Ovary (tissue), 3 donors: Measurements from ENCODE around the gene NFILZ.

Experiments used
- EP300 ChIP-seq: sonication (generic); formaldehyde crosslinking; IDR thresholded peaks from one replicate; pipeline ENCODE4 v1.6.1; 2017; ENCODE audit warnings: antibody characterized with exemption
- TF ChIP-seq, protein P1 (sequence below), 3 donors: fragments of 450-650 bp in 2 of 3; fragments of 200-600 bp in 1 of 3; IDR thresholded peaks; one replicate each; pipeline versions ENCODE4 v1.5.1 to v1.8.0; 2016 to 2022; ENCODE audit warnings: antibody characterized with exemption in 3 of 3, mild to moderate bottlenecking in 1 of 3
- donor health status: DM: no; HTN: no; CAD: no.

DNA sequence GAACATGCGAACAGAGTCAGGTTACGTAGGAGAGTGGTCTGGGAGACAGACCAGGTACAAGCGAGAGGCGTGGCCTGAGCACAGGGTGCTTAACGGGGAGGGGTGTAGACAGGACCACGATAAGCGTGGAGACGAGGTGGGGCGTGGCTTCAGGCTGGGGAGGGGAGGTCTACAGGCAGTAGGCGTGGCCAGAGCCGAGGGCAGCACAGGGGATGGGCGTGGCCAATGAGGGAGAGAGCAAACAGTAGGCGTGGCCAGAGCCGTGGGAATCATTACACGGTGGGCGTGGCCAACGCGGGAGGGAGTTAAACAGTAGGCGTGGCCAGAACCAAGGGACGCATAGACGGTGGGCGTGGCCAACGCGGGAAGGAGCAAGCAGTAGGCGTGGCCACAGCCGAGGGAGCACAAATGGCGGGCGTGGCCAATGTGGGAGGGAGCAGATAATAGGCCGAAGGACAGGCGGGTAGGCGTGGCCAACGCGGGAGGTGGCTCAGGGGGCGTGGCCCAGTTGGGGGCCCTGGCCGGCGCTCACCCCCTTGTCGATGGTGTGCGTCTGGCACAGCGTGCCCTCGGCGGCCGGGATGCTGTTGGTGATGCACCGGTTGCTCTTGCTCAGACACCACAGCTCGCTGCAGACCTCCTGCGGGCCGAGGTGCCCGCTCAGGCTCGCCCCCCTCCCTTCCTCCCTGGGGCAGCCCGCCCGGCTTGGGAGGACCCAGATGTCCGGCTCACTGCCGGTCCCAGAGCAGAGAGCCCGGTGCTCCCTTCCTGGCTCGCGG lies 38.0 kb upstream of the NFILZ start:
- TF ChIP-seq, protein P1, sequence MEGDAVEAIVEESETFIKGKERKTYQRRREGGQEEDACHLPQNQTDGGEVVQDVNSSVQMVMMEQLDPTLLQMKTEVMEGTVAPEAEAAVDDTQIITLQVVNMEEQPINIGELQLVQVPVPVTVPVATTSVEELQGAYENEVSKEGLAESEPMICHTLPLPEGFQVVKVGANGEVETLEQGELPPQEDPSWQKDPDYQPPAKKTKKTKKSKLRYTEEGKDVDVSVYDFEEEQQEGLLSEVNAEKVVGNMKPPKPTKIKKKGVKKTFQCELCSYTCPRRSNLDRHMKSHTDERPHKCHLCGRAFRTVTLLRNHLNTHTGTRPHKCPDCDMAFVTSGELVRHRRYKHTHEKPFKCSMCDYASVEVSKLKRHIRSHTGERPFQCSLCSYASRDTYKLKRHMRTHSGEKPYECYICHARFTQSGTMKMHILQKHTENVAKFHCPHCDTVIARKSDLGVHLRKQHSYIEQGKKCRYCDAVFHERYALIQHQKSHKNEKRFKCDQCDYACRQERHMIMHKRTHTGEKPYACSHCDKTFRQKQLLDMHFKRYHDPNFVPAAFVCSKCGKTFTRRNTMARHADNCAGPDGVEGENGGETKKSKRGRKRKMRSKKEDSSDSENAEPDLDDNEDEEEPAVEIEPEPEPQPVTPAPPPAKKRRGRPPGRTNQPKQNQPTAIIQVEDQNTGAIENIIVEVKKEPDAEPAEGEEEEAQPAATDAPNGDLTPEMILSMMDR (IDR thresholded peaks at IDR 0.05) = no peak
- TF ChIP-seq EP300 = no peak
